GM18951 (cell line): ENCODE data around the gene MTCL3.

Experiments
- POLR2A ChIP-seq: IDR thresholded peaks from 4 replicates; pipeline ENCODE4 v1.6.1; 2011; ENCODE audit warnings: mild to moderate bottlenecking; ENCODE audit not compliant: insufficient read length, insufficient read depth; ENCODE audit errors: extremely low read depth
- in situ Hi-C: fragments of 300-500 bp; cut with MboI; formaldehyde crosslinking; loops from one replicate; pipeline ENCODE4 v1.12.0; 2022; ENCODE audit warnings: low sequenced_read_pairs, mixed read lengths, inconsistent platforms; ENCODE audit not compliant: unreplicated experiment

The MTCL3 gene

DNA sequence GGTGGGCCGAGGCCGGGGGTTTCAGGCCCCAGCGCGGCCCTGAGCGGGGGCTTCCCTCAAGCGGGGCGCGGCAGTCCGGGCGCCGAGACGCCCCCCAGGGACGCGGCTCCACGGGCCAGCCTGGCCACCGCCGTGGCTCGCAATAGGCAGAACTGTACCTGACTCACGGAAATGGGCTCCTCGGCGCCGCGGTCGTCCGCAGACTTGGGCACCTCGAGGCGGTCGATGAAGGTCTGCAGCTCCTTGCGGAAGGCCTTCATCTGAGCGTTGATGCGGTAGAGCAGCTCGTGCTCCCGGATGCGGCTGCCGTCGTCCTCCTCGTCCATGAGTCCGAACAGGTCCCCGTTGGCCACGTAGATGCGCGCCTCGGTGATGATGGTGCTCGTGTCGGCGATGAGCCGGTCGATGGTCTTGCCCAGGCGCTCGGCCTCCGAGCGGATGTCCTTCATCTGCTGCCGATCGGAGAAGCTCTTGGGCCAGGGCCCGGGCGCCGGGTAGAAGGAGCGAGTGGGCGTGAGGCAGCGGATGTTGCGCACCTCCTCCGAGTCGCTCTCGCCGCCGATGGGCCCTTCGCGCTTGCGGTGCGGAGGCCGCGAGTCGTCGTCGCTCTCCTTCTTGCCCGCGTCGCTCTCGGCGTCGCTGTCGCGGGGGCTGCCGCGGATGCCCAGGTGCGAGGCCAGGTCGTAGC lies 43.9 kb downstream of the MTCL3 start:
- in situ Hi-C loops, result no loop called here
- no peak for TF ChIP-seq POLR2A

DNA sequence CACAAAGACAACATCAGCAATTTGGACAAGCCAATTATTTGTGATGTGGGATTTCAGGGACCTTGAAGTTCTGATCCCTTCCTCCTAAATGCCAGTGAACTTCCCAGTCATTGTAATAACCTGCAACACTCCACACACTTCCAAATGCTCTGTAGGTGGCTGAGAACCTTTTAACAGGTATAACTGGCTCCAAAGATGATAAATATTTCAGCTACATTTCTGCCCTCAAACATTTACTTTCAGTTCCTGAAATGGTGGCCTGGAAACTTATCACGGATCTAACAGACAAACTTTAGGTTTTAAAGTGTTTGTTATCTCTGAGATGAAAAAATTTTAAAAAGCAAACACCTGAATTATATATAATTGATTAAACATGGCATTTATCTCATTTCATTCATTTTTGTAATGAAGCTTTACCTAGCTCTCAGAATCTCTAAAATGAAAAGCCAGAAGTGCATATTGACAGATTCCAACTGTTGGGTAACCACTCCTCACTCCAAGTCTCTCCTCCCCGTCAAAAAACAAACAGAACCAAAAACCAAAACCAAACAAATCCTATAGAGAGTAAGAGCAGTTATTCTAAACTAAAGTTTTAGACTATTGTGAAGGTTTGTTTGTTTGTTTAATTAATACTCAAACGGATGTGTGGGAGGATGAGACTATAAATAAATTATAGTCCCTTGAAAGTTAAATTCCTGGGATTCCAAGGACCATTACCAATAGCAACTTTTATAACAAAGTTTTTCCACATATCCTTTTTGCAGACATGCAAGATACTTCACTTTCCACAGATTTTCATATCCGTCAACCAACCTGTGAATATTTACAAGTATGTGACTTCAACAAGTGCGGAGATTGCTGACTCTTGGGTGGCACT lies 47.5 kb downstream of the MTCL3 start:
- in situ Hi-C loops, result no loop called here
- TF ChIP-seq POLR2A, result no peak

DNA sequence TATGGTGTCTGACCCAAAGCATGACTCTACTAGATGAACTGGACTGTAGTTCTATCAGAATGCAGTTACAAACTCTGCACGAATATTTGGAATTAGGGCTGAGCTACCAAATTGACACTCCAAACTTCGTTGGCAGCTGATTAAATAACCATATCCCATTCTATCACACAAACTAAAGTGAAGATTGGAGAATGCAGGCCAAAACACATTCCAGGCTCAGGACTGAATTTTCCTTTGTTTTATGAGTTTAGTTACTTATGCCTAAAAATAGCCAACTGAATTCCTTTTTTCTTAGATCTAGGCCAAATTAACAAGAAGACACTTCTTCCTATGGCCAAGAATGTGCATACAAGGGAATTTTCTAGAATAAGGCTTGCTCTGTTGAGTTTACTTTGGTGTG lies 50.2 kb downstream of the MTCL3 start:
- in situ Hi-C loops, result loop anchor here (10.0 kb wide), 1 partner anchor 66 kb away; no protein-coding TSS in a partner anchor
- no peak for TF ChIP-seq POLR2A

DNA sequence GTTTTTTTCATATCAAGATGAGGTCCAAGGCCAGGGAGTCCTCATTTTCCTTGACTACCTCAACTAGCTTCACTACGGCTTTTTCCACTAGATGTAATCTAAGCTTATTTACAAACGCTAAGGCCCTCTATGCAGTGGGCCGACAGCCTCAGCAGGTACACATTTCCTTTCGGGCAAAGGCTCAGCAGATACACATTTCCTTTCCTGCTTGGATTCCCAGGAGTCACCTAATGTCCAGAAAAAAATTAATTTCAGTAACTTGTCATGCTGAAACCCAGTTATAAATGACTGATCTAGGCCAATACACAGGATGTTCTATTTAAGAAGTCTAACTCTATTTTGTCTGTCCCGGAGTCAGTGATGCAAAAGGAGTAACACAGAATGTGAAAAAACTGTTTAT lies 52.7 kb downstream of the MTCL3 start:
- in situ Hi-C loops, result loop anchor here (10.0 kb wide), 1 partner anchor 68 kb away; no protein-coding TSS in a partner anchor
- no peak for TF ChIP-seq POLR2A

- in situ Hi-C loops, result loop anchor here (10.0 kb wide), 1 partner anchor 70 kb away; no protein-coding TSS in a partner anchor
- TF ChIP-seq POLR2A, result no peak
These were observed 54.2 kb downstream of the MTCL3 start for GRCh38 chr6:127464881-127465459.

DNA sequence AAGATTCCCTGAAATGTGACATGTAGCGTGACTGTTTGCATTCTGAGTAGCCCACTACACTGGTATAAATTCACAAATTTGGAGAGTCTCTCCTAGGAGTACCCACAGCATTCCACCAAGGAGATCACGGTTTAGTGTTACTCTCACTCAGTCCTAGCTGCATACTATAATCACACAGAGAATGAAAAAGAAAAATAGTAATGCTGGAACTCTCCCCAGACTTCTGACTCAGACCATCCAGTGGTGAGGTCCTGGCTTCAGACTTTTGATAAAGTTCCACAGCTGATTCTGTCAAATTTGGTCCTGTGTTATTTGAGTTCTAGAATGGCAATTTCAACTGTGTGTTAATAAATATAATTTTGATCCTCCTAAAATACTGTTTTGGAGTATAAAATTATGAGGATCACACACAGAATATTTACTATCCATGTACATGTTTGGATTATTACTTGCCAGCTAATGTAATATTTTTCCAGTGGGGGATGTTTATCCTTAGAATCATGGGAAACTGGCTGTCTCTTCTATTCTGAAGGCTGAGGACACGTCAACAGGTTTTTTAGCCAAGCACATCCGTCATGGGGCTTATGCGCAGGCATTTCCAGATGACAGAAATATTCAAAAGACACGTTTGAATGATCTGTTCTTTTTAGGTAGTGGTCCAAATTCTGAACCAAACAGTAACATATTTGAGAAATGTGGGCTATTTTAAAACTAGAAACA lies 54.8 kb downstream of the MTCL3 start:
- in situ Hi-C loops, result loop anchor here (10.0 kb wide), 1 partner anchor 70 kb away; no protein-coding TSS in a partner anchor
- no peak for TF ChIP-seq POLR2A

GRCh38 chr6:127463056-127463455 lies 56.1 kb downstream of the MTCL3 start:
- in situ Hi-C loops, result loop anchor here (10.0 kb wide), 1 partner anchor 72 kb away; no protein-coding TSS in a partner anchor
- no peak for TF ChIP-seq POLR2A

DNA sequence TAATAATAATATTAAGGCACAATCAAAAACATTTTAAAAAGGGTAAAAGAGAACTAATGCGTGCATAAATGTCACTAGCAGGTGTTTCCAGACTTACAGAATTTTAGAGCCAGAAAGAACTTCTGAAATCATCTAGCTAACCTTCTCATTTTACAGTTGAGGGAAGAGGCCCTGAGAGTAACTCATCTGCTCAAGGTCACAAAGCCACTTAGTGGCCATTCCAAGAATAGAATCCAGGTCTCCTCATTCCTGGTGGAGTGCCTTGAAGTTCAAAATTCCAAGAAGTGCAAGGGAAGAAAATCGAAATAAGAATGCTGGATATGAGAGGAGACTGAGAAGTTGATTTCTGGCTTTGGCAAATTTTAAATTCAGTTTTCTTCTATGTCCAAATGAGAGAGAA lies 56.8 kb downstream of the MTCL3 start:
- no peak for TF ChIP-seq POLR2A
- in situ Hi-C loops, result loop anchor here (10.0 kb wide), 1 partner anchor 72 kb away; no protein-coding TSS in a partner anchor

DNA sequence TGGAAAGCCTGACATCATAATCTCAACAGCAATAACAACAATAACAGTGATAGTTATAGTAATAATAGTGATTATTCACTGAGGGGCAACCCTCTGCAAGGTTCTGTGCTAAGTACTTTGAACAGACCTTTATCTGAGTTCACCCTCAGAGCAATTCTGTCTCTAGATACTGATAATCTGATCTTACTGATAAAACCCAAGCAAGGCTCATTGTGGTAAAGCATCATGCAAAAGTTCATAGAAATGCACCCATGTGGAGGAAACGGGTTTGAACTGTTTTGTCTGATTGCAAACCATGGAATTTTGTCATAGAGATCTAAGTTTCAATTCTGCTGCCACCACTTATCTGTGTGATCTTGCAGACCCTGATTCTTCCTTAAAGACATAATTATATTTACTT lies 58.7 kb downstream of the MTCL3 start:
- in situ Hi-C loops, result loop anchor here (10.0 kb wide), 1 partner anchor 74 kb away; no protein-coding TSS in a partner anchor
- no peak for TF ChIP-seq POLR2A

- no peak for TF ChIP-seq POLR2A
- in situ Hi-C loops, result no loop called here
These were observed 59.9 kb downstream of the MTCL3 start, which contains the start of gene KIAA0408 for GRCh38 chr6:127459231-127459641. Gene KIAA0408 (minus strand): TSS chr6:127459389. CDS start chr6:127453981, 5,408 bp downstream.

DNA sequence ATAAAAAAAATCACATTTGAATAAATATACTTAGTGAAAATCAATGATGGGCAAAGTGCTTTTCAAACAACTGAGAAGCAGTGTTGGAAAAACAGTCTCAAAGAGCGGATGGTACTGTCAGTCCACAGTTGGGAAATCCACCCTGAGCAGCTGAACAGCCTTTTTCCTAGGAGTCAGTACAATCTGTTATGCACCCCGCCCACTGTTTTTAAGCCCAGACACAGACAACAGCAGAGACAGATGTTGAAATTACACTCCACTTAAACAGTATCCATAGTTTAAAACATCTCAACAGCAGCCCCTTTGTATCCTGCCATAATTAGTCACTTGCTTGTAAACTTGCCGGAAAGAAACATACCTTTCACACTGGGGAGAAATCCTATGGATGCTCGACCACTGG lies 60.3 kb downstream of the MTCL3 start:
- in situ Hi-C loops, result no loop called here
- TF ChIP-seq POLR2A, result no peak

DNA sequence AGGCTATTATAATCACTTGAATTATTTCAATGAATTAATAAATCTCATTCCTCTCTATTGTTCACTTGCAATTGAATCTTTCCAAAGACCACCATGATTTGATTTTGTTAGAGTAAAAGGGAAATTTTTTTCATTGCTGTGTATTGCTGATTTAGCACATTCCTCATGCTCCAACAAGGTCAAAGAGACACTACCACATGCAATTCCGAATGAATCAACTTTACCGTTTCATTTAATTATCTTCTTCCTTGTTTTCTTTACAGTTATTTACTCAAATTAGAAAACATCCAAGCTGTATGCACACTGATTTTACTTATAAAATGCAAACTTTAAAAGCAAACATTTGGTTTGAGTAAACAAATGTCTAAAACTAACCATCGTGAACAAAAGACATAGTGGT lies 60.9 kb downstream of the MTCL3 start:
- no peak for TF ChIP-seq POLR2A
- in situ Hi-C loops, result no loop called here

DNA sequence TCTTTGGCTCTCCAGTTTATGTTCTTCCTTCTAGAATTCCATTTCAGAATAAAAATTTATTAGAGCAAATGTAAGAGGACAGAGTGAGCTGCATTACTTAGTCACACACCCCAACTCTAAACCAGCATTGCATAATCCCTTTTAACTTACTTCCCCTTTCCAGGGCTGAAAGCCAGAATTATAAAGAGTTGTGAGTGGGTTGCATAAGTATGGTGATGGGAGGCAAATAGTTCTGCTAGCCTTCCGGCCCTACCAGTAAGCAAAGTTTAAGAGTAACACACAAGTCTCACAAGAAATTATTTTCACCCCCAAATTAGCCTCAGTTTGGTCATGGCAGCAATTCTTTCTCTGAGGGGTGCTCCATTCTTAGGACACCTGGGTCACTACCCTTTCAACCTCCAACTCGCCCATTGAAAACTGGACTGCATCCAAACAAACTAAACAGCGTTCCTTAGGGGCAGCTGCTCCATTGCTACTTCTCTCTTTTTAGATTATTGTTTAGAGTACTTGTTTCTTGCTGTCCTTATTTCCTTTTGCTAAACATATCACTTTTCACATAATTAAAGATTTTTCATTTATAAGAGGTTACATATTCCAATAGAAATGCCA lies 61.6 kb downstream of the MTCL3 start:
- in situ Hi-C loops, result no loop called here

More for the DNA sequence above, 61.6 kb downstream of the MTCL3 start:
- TF ChIP-seq POLR2A, result no peak
